ENCODE data around the gene KRTAP5-5.

KRTAP5-5 gene

DNA sequence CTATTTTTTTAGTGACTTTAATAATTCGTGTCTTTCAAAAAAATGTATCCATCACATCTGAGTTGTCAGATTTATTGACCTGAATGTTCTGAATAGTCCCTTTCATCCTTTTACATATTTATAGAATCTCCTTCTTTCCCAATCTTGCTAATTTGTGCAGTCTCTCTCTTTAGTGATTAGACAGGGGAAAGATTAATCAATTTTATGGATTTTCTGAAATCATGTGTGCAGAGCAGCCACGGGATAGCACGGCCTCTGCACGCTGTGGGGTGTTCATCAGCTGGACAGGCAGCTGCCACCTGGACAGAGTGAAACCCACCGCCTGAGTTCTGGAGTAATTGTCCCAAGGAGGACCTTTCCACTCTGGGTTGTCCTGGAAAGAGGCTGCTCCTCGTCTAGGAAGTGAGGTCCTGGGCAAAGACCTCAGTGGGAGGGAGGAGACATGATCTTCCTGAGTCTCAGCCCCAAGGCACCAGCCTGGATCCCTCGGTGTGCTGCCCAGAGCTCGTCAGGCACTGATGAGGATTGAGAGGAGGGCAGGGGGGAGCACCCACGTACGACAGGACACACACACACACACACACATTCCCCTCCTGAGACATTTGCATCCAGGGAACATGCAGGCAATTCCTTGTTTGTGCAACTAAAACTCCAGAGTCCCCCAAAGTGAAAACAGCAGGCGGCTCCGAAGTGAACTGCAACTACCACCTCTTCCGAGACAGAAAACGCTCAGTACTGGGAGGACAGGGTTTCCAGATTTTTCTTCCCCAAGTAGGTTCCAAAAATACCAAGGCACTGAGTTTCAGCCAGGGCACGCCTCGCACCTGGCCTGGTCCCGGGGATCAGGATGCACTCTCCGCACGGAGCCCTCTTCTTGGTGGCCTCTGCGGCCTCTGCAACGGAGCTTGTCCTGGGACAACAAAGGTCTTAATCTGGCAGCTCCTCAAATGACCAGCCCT is 44.9 kb downstream of the KRTAP5-5 start:
- DNase-seq (ENCODE audit: low read depth in 2 of 2, low spot score in 1 of 2): no peak

DNA sequence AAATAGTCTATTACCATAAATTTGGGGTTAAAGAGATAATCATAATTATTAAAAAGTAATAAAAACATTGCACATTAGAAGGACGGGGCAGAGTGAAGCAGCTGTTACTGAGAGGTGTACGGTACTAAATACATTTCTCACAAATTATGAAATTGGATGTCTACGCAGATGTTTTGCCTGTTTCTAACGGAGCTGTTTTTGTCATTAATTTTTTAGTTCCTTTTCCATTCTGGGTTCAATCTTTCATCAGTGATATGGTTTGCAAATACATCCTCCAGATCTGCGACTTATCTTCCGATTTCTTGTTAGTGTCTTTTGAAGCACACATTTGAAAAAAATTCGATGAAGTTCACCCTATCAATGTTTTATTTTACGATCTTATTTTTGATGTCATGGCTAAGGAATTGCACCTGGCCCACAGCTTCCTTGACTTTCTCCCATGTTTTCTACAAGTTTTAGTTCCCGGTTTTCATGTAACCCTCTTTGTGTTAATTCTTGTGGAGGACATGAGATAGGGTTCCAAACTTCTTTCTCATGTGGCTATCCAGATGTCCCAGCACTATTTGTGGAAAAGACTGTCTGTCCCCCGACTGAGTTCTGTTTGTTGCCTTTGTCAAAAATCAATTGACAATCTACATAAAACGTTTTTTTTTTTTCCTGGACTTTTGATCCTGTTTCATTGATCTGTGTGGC is 46.1 kb downstream of the KRTAP5-5 start:
- DNase-seq (ENCODE audit: low read depth in 2 of 2, low spot score in 1 of 2): no peak

DNA sequence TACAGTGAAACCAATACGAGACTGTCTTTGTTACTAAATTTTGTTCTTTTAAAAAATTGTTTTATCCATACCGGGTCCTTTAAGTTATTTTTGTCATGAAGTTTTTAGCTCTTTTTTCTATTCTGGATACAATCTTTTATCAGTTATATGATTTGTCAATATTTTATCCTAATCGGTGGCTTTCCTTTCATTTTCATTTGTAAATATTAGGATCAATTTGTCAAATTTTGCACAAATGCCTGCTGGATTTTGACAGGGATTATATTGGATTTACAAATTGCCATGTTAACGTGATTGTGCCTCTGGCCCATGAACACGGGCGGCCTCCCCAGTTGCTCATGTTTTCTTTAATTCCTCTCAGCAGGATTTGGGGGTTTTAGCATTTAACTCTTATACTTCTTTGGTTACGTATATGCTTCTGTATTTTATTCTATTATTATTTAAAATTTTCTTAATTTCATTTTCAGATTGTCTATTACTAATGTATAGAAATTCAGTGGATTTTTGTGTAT is 46.7 kb downstream of the KRTAP5-5 start:
- no peak for DNase-seq (ENCODE audit: low read depth in 2 of 2, low spot score in 1 of 2)

DNA sequence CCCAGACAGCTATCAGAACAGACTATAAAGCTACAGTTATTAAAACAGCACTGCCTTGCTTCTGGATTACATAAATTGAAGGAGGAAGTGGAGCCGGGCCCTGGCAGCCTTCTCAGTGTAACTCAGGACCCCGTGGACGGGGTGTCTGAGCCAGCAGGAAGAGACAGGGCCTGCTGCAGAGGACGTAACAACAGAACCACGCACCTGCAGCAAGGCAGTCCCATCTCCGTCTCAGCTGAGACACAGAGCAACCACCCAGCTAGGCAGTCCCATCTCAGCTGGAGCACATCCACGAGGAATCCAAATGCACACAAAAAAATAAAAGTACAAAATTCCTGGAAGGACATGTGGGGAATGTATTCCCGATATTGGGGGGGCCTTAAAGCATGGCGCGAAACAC is 50.3 kb downstream of the KRTAP5-5 start:
- no peak for DNase-seq (ENCODE audit: low read depth in 2 of 2, low spot score in 1 of 2)

All from stimulated activated CD8-positive, alpha-beta memory T cell treated with anti-CD3 and anti-CD28 coated beads, Interleukin-4, amount 100 ng/mL, for 4 hours (primary cell).